Natural killer cell (primary cell): ENCODE measurements around the gene JPH4. TPM values are rescaled to one million over a fixed set of nuclear protein-coding genes. Genes with fewer than 3 reads are reported as not detected.

Experiments used
- ATAC-seq, 3 donors: fragments of 150-1000 bp in 2 of 3; fragments of 200-7000 bp in 1 of 3; cut with Tn5 transposase; 1 replicate in 1 of 3; 2 replicates in 2 of 3; pipeline ENCODE4 v1.10.0; 2021; ENCODE audit warnings: mild to moderate bottlenecking in 2 of 3, moderate library complexity in 2 of 3
- DNase-seq, 2 donors: peaks; one replicate each; pipeline versions ENCODE4 v3.0.0 to v3.0.0-alpha.2; 2013 to 2021; ENCODE audit warnings: mixed read lengths in 1 of 2
- H3K27ac ChIP-seq: one replicate; pipeline ENCODE4 v1.5.1; 2013; ENCODE audit warnings: mild to moderate bottlenecking, low read length
- H3K27me3 ChIP-seq: one replicate; pipeline ENCODE4 v1.6.1; 2013; ENCODE audit warnings: low read length; ENCODE audit not compliant: control insufficient read depth, insufficient read depth
- H3K36me3 ChIP-seq: one replicate; pipeline ENCODE4 v1.6.1; 2013; ENCODE audit warnings: low read length; ENCODE audit not compliant: control insufficient read depth, insufficient read depth
- H3K4me1 ChIP-seq: one replicate; pipeline ENCODE4 v1.6.1; 2013; ENCODE audit warnings: low read length; ENCODE audit not compliant: control insufficient read depth, insufficient read depth
- H3K4me3 ChIP-seq: one replicate; pipeline ENCODE4 v1.5.1; 2013; ENCODE audit warnings: low read length
- H3K9me3 ChIP-seq: one replicate; pipeline ENCODE4 v1.6.1; 2013; ENCODE audit warnings: low read length; ENCODE audit not compliant: control insufficient read depth, insufficient read depth
- H3K27ac Mint-ChIP-seq, 2 donors: one replicate each; pipeline ENCODE4 v1.8.0; 2022; ENCODE audit warnings: mild to moderate bottlenecking in 2 of 2, mixed read lengths in 2 of 2, moderate library complexity in 1 of 2
- H3K27me3 Mint-ChIP-seq, 2 donors: one replicate each; pipeline ENCODE4 v1.8.0; 2022; ENCODE audit warnings: low read depth in 2 of 2, mixed read lengths in 2 of 2
- H3K36me3 Mint-ChIP-seq: one replicate; pipeline ENCODE4 v1.8.0; 2022; ENCODE audit warnings: mixed read lengths
- H3K4me1 Mint-ChIP-seq, 2 donors: one replicate each; pipeline ENCODE4 v1.8.0; 2022; ENCODE audit warnings: mixed read lengths in 2 of 2
- H3K4me3 Mint-ChIP-seq: one replicate; pipeline ENCODE4 v1.8.0; 2022; ENCODE audit warnings: mild to moderate bottlenecking, moderate library complexity, mixed read lengths
- H3K9me3 Mint-ChIP-seq, 2 donors: one replicate each; pipeline ENCODE4 v1.8.0; 2022; ENCODE audit warnings: mixed read lengths in 2 of 2
- CTCF ChIP-seq: fragments of 200-600 bp; IDR thresholded peaks from one replicate; pipeline ENCODE4 v1.8.0; 2022; ENCODE audit warnings: antibody characterized with exemption
- WGBS: methylation state at CpG from one replicate; pipeline ENCODE4 v1.1.7; 2013; ENCODE audit warnings: missing lambda C conversion rate; ENCODE audit not compliant: insufficient coverage; 5-methylcytosine and 5-hydroxymethylcytosine counted together
- intact Hi-C: fragments of 100-400 bp; cut with micrococcal nuclease; formaldehyde crosslinking; loops from one replicate; pipeline ENCODE4 v1.14.2; 2022
- total RNA-seq, 4 donors: library from RNA; stranded (reverse); fragments of 120-200 nt in 1 of 4; gene quantifications; one replicate each; pipeline versions ENCODE4 v1.2.3 to v1.2.4, GENCODE V29; 2013 to 2022

The JPH4 gene
- total RNA-seq, 3 donors from 2014 or later (not counting 1 experiment from before 2014, with no cell fraction given), result 0.25 TPM; not detected in 2

GRCh38 chr14:23579739-23580138 lies 1.1 kb upstream of the JPH4 start:
- Histone ChIP-seq H3K36me3 (no peaks in the 10 kb centered on the region), H3K27me3 (peaks cover 21% of the 10 kb centered on the region), H3K4me3 (no peak overlapping the region), H3K27ac (no peak overlapping the region), H3K9me3 (no peaks in the 10 kb centered on the region), H3K4me1 (peaks cover 16% of the 10 kb centered on the region)
- H3K4me3 Mint-ChIP-seq, result no peak overlapping the region
- H3K27me3 Mint-ChIP-seq, result peaks cover 43 to 52% of the 10 kb centered on the region in 2 donors
- peaks cover 5 to 13% of the 10 kb centered on the region in 2 donors for H3K4me1 Mint-ChIP-seq
- no peak for TF ChIP-seq CTCF
- ATAC-seq (no peak), DNase-seq (no peak)
- H3K27ac Mint-ChIP-seq, result no peak overlapping the region
- no peaks in the 10 kb centered on the region for H3K36me3 Mint-ChIP-seq
- no peaks in the 10 kb centered on the region for H3K9me3 Mint-ChIP-seq
- intact Hi-C loops, result no loop called here

GRCh38 chr14:23579311-23579630 lies 681 bp upstream of the JPH4 start:
- intact Hi-C loops, result no loop called here
- DNase-seq, result no peak
- peaks cover 21% of the 10 kb centered on the region for H3K27me3 ChIP-seq

GRCh38 chr14:23577710-23578392 lies 739 bp downstream of the JPH4 start:
- H3K4me1 ChIP-seq, result peaks cover 16% of the 10 kb centered on the region
- no peak for TF ChIP-seq CTCF
- 6% methylated on average over 21 of the region's 24 CpGs for WGBS
- H3K9me3 Mint-ChIP-seq, result no peaks in the 10 kb centered on the region
- peaks cover 5 to 15% of the 10 kb centered on the region in 2 donors for H3K4me1 Mint-ChIP-seq
- H3K9me3 ChIP-seq, result no peaks in the 10 kb centered on the region
- H3K36me3 ChIP-seq, result no peaks in the 10 kb centered on the region
- H3K27ac Mint-ChIP-seq, result no peak overlapping the region
- peaks cover 39 to 46% of the 10 kb centered on the region in 2 donors for H3K27me3 Mint-ChIP-seq
- DNase-seq, result peak in 1 of 2 donors; percentile 40
- H3K4me3 ChIP-seq, result no peak overlapping the region
- peak in 2 of 3 donors; percentile 37 to 49 for ATAC-seq
- H3K36me3 Mint-ChIP-seq, result no peaks in the 10 kb centered on the region
- H3K27ac ChIP-seq, result no peak overlapping the region
- intact Hi-C loops, result no loop called here
- H3K27me3 ChIP-seq, result peaks cover 21% of the 10 kb centered on the region
- H3K4me3 Mint-ChIP-seq, result no peak overlapping the region

More at GRCh38 chr14:23579311-23579630, 681 bp upstream of the JPH4 start:
- no peaks in the 10 kb centered on the region for H3K36me3 ChIP-seq
- Mint-ChIP-seq H3K4me3 (no peak overlapping the region), H3K27ac (no peak overlapping the region), H3K9me3 (no peaks in the 10 kb centered on the region), H3K27me3 (peaks cover 45 to 50% of the 10 kb centered on the region in 2 donors), H3K4me1 (peaks cover 5 to 13% of the 10 kb centered on the region in 2 donors), H3K36me3 (no peaks in the 10 kb centered on the region)
- WGBS, result 88% methylated on average over 3 of the region's 3 CpGs
- no peak for TF ChIP-seq CTCF
- peaks cover 16% of the 10 kb centered on the region for H3K4me1 ChIP-seq
- no peak overlapping the region for H3K4me3 ChIP-seq
- no peak overlapping the region for H3K27ac ChIP-seq
- no peaks in the 10 kb centered on the region for H3K9me3 ChIP-seq
- no peak for ATAC-seq
